HepG2 (cell line): ENCODE results near the gene JMJD8. TPM values are rescaled to one million over a fixed set of nuclear protein-coding genes. Genes with fewer than 3 reads are reported as not detected.

Experiments
- MATR3 ChIP-seq: sonication (generic); formaldehyde crosslinking; IDR thresholded peaks from 2 replicates; pipeline ENCODE4 v1.4.0; 2020; ENCODE audit warnings: missing genetic modification reagents
- MYC ChIP-seq: sonication (generic); formaldehyde crosslinking; IDR thresholded peaks from 2 replicates; pipeline ENCODE4 v1.9.0; 2021; ENCODE audit warnings: missing genetic modification reagents, borderline replicate concordance
- NBN ChIP-seq: fragments of 450-650 bp; conservative IDR thresholded peaks from 2 replicates; pipeline ENCODE4 v1.6.1; 2017
- PLSCR1 ChIP-seq: sonication (generic); formaldehyde crosslinking; IDR thresholded peaks from 2 replicates; pipeline ENCODE4 v1.5.0; 2020; ENCODE audit warnings: missing genetic modification reagents, mild to moderate bottlenecking, borderline replicate concordance
- PPARG ChIP-seq: conservative IDR thresholded peaks from 2 replicates; pipeline ENCODE4 v1.6.1; 2016; ENCODE audit warnings: missing biosample characterization, missing genetic modification reagents
- RARG ChIP-seq: sonication (generic); formaldehyde crosslinking; IDR thresholded peaks from 2 replicates; pipeline ENCODE4 v1.4.0; 2020; ENCODE audit warnings: low read depth, mild to moderate bottlenecking, missing genetic modification reagents
- RXRA ChIP-seq: sonication (generic); formaldehyde crosslinking; IDR thresholded peaks from 2 replicates; pipeline ENCODE4 v1.5.1; 2020; ENCODE audit warnings: missing genetic modification reagents
- RXRB ChIP-seq: IDR thresholded peaks from 2 replicates; pipeline ENCODE4 v1.6.1; 2016; ENCODE audit warnings: borderline replicate concordance, missing genetic modification reagents, missing compliant biosample characterization
- SOX6 ChIP-seq, 2 experiments: fragments of 450-650 bp in 1 of 2; sonication (generic) in 1 of 2; formaldehyde crosslinking in 1 of 2; IDR thresholded peaks; 2 replicates each; pipeline versions ENCODE4 v1.4.0 to v1.6.1; 2017 to 2020; ENCODE audit warnings: antibody characterized with exemption in 1 of 2, mild to moderate bottlenecking in 1 of 2, missing genetic modification reagents in 1 of 2
- TARDBP ChIP-seq: sonication (generic); formaldehyde crosslinking; IDR thresholded peaks from 2 replicates; pipeline ENCODE4 v1.8.0; 2022; ENCODE audit warnings: mild to moderate bottlenecking, missing genetic modification reagents
- ZBED4 ChIP-seq: sonication (generic); formaldehyde crosslinking; IDR thresholded peaks from 2 replicates; pipeline ENCODE4 v1.4.0; 2020; ENCODE audit warnings: missing genetic modification reagents, borderline replicate concordance
- ZGPAT ChIP-seq: IDR thresholded peaks from 2 replicates; pipeline ENCODE4 v1.6.1; 2016; ENCODE audit warnings: mild to moderate bottlenecking
- ZNF232 ChIP-seq: sonication (generic); formaldehyde crosslinking; IDR thresholded peaks from 2 replicates; pipeline ENCODE4 v1.4.0; 2020; ENCODE audit warnings: missing genetic modification reagents, borderline replicate concordance
- ZNF576 ChIP-seq: sonication (generic); formaldehyde crosslinking; IDR thresholded peaks from 2 replicates; pipeline ENCODE4 v1.4.0; 2020; ENCODE audit warnings: mild to moderate bottlenecking, missing genetic modification reagents
- ZSCAN12 ChIP-seq: sonication (generic); formaldehyde crosslinking; IDR thresholded peaks from 2 replicates; pipeline ENCODE4 v1.9.0; 2021; ENCODE audit warnings: mild to moderate bottlenecking, missing genetic modification reagents
- polyA plus RNA-seq, 8 experiments: library from polyadenylated mRNA; depleted of rRNA in 3 of 8; stranded (reverse) in 7 of 8; unstranded in 1 of 8; fragments of >200 nt; fragmentation: Illumina TruSeq in 4 of 8; extraction: Trizol in 4 of 8; gene quantifications; 2 replicates each; pipeline versions ENCODE4 v1.2.1 to v1.2.3, GENCODE V29; 2011 to 2016; ENCODE audit warnings: low read depth in 4 of 8, missing spikeins in 1 of 8, mixed read lengths in 1 of 8; ENCODE audit not compliant: insufficient read depth in 1 of 8
- total RNA-seq, 5 experiments: library from RNA; depleted of rRNA; stranded (reverse); fragments of >200 nt; fragmentation: Illumina TruSeq; extraction: Trizol; gene quantifications; 2 replicates each; pipeline ENCODE4 v1.2.3, GENCODE V29; 2016; ENCODE audit warnings: low read depth in 1 of 5
- TF ChIP-seq, protein P1 (sequence below): sonication (generic); formaldehyde crosslinking; IDR thresholded peaks from 2 replicates; pipeline ENCODE4 v1.4.0; 2020; ENCODE audit warnings: missing genetic modification reagents
- TF ChIP-seq, protein P2 (sequence below): sonication (generic); formaldehyde crosslinking; IDR thresholded peaks from 2 replicates; pipeline ENCODE4 v1.5.0; 2020; ENCODE audit warnings: mild to moderate bottlenecking, low read depth, missing genetic modification reagents, borderline replicate concordance
- TF ChIP-seq, protein P3 (sequence below): IDR thresholded peaks from 2 replicates; pipeline ENCODE4 v1.6.1; 2016; ENCODE audit warnings: missing compliant biosample characterization, missing genetic modification reagents, borderline replicate concordance

The JMJD8 gene
- total and polyA plus RNA-seq, 2 of the 13 experiments (the other 11 are each of a cell fraction or from before 2014, with no cell fraction given), result 2.6 to 11.8 TPM

- TF ChIP-seq SOX6 (IDR thresholded peaks at IDR 0.05) (no peak), SOX6 (CRISPR knock-in tag; IDR thresholded peaks at IDR 0.05) (0 out of 2 replicates have a peak, but pooled peaks have one; percentile 28), PLSCR1 (CRISPR knock-in tag) (no peak), RXRA (CRISPR knock-in tag) (peak; percentile 60; the same call in 1 of the 2 replicates), PPARG (CRISPR knock-in tag) (no peak), ZGPAT (CRISPR knock-in tag) (0 out of 2 replicates have a peak, but pooled peaks have one; percentile 37), ZNF232 (CRISPR knock-in tag) (no peak), RARG (CRISPR knock-in tag) (no peak), MATR3 (CRISPR knock-in tag) (no peak), TARDBP (CRISPR knock-in tag) (no peak), ZNF576 (CRISPR knock-in tag) (no peak), ZBED4 (CRISPR knock-in tag) (no peak), RXRB (CRISPR knock-in tag) (0 out of 2 replicates have a peak, but pooled peaks have one; percentile 48), MYC (CRISPR knock-in tag) (no peak), ZSCAN12 (CRISPR knock-in tag) (no peak), NBN (no peak)
- TF ChIP-seq, protein P1, sequence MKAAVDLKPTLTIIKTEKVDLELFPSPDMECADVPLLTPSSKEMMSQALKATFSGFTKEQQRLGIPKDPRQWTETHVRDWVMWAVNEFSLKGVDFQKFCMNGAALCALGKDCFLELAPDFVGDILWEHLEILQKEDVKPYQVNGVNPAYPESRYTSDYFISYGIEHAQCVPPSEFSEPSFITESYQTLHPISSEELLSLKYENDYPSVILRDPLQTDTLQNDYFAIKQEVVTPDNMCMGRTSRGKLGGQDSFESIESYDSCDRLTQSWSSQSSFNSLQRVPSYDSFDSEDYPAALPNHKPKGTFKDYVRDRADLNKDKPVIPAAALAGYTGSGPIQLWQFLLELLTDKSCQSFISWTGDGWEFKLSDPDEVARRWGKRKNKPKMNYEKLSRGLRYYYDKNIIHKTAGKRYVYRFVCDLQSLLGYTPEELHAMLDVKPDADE (CRISPR knock-in tag), result no peak
- TF ChIP-seq, protein P2, sequence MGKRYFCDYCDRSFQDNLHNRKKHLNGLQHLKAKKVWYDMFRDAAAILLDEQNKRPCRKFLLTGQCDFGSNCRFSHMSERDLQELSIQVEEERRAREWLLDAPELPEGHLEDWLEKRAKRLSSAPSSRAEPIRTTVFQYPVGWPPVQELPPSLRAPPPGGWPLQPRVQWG (CRISPR knock-in tag), result no peak
- TF ChIP-seq, protein P3, sequence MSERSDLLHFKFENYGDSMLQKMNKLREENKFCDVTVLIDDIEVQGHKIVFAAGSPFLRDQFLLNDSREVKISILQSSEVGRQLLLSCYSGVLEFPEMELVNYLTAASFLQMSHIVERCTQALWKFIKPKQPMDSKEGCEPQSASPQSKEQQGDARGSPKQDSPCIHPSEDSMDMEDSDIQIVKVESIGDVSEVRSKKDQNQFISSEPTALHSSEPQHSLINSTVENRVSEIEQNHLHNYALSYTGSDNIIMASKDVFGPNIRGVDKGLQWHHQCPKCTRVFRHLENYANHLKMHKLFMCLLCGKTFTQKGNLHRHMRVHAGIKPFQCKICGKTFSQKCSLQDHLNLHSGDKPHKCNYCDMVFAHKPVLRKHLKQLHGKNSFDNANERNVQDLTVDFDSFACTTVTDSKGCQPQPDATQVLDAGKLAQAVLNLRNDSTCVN, result no peak
Observed at GRCh38 chr16:654034-654433, 30.1 kb downstream of the JMJD8 start (continued).
